ENCODE results near the gene SIGLEC14. TPM values are rescaled to one million over a fixed set of nuclear protein-coding genes. Genes with fewer than 3 reads are reported as not detected.
"Not testable (repeated sequence)": the region's sequence is repeated elsewhere in the genome, so short reads cannot be mapped to it uniquely, and the experiment has no call there.

The SIGLEC14 gene
- total RNA-seq, 1 donor from 2014 or later: not detected

DNA sequence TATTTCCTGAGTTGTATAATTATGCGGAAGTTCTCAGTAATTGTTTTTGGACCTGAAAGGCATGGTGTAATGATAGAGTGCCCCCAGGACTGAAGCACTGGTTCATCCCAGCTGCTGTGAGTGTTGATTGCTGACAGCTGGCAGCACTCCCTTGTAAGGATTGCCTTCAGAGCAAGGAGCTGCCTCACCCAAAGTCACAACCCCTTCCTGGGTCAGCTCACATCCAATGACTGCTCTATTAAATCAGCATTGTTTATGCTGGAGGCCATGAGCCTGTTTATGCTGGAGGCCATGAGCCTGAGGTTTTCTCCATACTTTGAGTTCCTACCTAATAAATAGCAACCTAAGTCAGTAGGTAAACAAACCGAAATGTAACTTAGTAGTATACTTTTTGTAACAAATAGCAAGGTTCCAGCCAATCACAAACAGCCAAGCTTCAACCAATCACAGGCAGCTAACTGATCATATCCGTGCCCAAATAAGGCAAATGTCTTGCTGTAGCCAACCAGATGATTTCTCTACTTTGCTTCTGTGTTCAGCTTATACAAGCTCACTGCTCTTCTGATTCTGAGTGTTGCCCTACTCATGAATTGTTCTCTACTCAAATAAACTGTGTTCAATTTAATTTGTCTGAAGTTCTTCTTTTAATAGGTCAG is 34.8 kb upstream of the SIGLEC14 start:
- H3K9me3 Mint-ChIP-seq (ENCODE audit: unreplicated experiment): no peaks in the 10 kb centered on the region
- H3K27ac ChIP-seq (ENCODE audit: low read depth, low read length): no peak overlapping the region

DNA sequence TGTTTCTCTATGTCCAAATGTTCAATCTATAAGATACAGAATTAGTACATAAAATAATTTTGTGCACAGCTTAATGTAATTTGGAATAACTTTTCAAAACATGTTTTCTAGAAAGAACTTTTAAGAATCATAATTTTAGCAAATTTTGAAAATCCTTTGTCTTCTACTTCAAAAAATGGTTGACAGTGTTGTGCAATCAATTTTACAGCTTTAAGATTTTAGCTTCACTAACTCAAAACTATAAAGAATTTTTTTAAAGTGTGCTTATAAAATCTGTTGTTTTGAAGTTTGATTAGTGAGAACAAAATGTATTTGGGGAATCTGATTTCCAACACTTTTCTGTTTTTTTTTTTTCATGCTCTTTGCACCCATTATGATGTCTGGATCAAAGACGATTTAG is 33.8 kb upstream of the SIGLEC14 start:
- Histone ChIP-seq H3K9ac (ENCODE audit: low read length) (no peak overlapping the region), H3K36me3 (ENCODE audit: insufficient read depth, low read length) (no peaks in the 10 kb centered on the region), H3K9me3 (ENCODE audit: insufficient read depth, low read depth, low read length) (no peaks in the 10 kb centered on the region), H3K4me2 (ENCODE audit: low read length) (no peak overlapping the region), H3K4me1 (ENCODE audit: insufficient read depth, low read length) (no peaks in the 10 kb centered on the region), H3K27me3 (ENCODE audit: insufficient read depth, low read length) (no peaks in the 10 kb centered on the region), H4K20me1 (ENCODE audit: insufficient read depth, low read length) (no peaks in the 10 kb centered on the region), H3K4me3 (ENCODE audit: insufficient read depth, low read depth, low read length) (no peak overlapping the region), H3K79me2 (ENCODE audit: insufficient read depth, low read length) (no peaks in the 10 kb centered on the region), H3K27ac (ENCODE audit: low read depth, low read length) (no peak overlapping the region), H2AFZ (ENCODE audit: low read depth, low read length) (no peak overlapping the region)
- FAIRE-seq (peak; percentile 20), DNase-seq (ENCODE audit: low read depth) (no peak)
- TF ChIP-seq, protein P1, sequence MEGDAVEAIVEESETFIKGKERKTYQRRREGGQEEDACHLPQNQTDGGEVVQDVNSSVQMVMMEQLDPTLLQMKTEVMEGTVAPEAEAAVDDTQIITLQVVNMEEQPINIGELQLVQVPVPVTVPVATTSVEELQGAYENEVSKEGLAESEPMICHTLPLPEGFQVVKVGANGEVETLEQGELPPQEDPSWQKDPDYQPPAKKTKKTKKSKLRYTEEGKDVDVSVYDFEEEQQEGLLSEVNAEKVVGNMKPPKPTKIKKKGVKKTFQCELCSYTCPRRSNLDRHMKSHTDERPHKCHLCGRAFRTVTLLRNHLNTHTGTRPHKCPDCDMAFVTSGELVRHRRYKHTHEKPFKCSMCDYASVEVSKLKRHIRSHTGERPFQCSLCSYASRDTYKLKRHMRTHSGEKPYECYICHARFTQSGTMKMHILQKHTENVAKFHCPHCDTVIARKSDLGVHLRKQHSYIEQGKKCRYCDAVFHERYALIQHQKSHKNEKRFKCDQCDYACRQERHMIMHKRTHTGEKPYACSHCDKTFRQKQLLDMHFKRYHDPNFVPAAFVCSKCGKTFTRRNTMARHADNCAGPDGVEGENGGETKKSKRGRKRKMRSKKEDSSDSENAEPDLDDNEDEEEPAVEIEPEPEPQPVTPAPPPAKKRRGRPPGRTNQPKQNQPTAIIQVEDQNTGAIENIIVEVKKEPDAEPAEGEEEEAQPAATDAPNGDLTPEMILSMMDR (IDR thresholded peaks at IDR 0.05; ENCODE audit: insufficient read depth, low read depth, low read length): no peak
- no peak for TF ChIP-seq EZH2 (IDR thresholded peaks at IDR 0.05; ENCODE audit: insufficient read depth, low read length)
- H3K27ac Mint-ChIP-seq (ENCODE audit: unreplicated experiment): no peak overlapping the region
- no peaks in the 10 kb centered on the region for H3K36me3 Mint-ChIP-seq (ENCODE audit: low read depth, unreplicated experiment)
- no peaks in the 10 kb centered on the region for H3K9me3 Mint-ChIP-seq (ENCODE audit: unreplicated experiment)
- no peak overlapping the region for H3K4me3 Mint-ChIP-seq (ENCODE audit: unreplicated experiment)
- H3K27me3 Mint-ChIP-seq (ENCODE audit: low read depth, unreplicated experiment): peaks cover 11% of the 10 kb centered on the region
- H3K4me1 Mint-ChIP-seq (ENCODE audit: low read depth, unreplicated experiment): no peaks in the 10 kb centered on the region

More for the DNA sequence above, 34.8 kb upstream of the SIGLEC14 start:
- no peak for DNase-seq (ENCODE audit: low read depth)
- peaks cover 2% of the 10 kb centered on the region for H3K36me3 Mint-ChIP-seq (ENCODE audit: low read depth, unreplicated experiment)
- peaks cover 6% of the 10 kb centered on the region for H3K4me1 Mint-ChIP-seq (ENCODE audit: low read depth, unreplicated experiment)
- H3K4me1 ChIP-seq (ENCODE audit: insufficient read depth, low read length): no peaks in the 10 kb centered on the region
- H3K4me3 ChIP-seq (ENCODE audit: insufficient read depth, low read depth, low read length): no peak overlapping the region
- H3K27me3 ChIP-seq (ENCODE audit: insufficient read depth, low read length): no peaks in the 10 kb centered on the region
- no peak overlapping the region for H3K9ac ChIP-seq (ENCODE audit: low read length)
- no peak overlapping the region for H2AFZ ChIP-seq (ENCODE audit: low read depth, low read length)
- peaks cover 11% of the 10 kb centered on the region for H3K27me3 Mint-ChIP-seq (ENCODE audit: low read depth, unreplicated experiment)
- TF ChIP-seq EZH2 (IDR thresholded peaks at IDR 0.05; ENCODE audit: insufficient read depth, low read length): no peak
- TF ChIP-seq, protein P1 (IDR thresholded peaks at IDR 0.05; ENCODE audit: insufficient read depth, low read depth, low read length): no peak
- no peaks in the 10 kb centered on the region for H4K20me1 ChIP-seq (ENCODE audit: insufficient read depth, low read length)
- no peak overlapping the region for H3K27ac Mint-ChIP-seq (ENCODE audit: unreplicated experiment)
- no peak for FAIRE-seq
- H3K36me3 ChIP-seq (ENCODE audit: insufficient read depth, low read length): no peaks in the 10 kb centered on the region
- H3K9me3 ChIP-seq (ENCODE audit: insufficient read depth, low read depth, low read length): no peaks in the 10 kb centered on the region
- H3K79me2 ChIP-seq (ENCODE audit: insufficient read depth, low read length): no peaks in the 10 kb centered on the region
- H3K4me3 Mint-ChIP-seq (ENCODE audit: unreplicated experiment): no peak overlapping the region
- H3K4me2 ChIP-seq (ENCODE audit: low read length): no peak overlapping the region

DNA sequence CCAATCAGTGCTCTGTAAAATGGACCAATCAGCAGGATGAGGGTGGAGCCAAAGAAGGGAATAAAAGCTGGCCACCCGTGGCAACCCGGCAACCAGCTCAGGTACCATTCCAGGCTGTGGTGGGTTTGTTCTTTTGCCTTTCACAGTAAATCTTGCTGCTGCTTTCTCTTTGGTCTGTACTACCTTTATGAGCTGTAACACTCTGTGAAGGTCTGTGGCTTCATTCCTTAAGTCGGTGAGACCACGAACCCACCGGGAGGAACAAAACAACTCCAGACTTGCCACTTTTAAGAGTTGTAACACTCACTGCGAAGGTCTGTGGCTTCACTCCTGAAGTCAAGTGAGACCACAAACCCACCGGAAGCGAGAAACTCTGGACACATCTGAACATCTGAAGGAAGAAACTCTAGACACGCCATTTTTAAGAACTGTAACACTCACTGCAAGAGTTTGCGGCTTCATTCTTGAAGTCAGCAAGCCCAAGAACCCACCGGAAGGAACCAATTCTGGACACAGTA is 30.0 kb upstream of the SIGLEC14 start:
- Histone ChIP-seq H3K4me2 (ENCODE audit: low read length) (no peak overlapping the region), H4K20me1 (ENCODE audit: insufficient read depth, low read length) (no peaks in the 10 kb centered on the region), H2AFZ (ENCODE audit: low read depth, low read length) (no peak overlapping the region), H3K9ac (ENCODE audit: low read length) (no peak overlapping the region), H3K9me3 (ENCODE audit: insufficient read depth, low read depth, low read length) (no peaks in the 10 kb centered on the region), H3K4me1 (ENCODE audit: insufficient read depth, low read length) (no peaks in the 10 kb centered on the region), H3K27me3 (ENCODE audit: insufficient read depth, low read length) (no peaks in the 10 kb centered on the region), H3K4me3 (ENCODE audit: insufficient read depth, low read depth, low read length) (no peak overlapping the region), H3K36me3 (ENCODE audit: insufficient read depth, low read length) (no peaks in the 10 kb centered on the region), H3K79me2 (ENCODE audit: insufficient read depth, low read length) (no peaks in the 10 kb centered on the region), H3K27ac (ENCODE audit: low read depth, low read length) (no peak overlapping the region)
- H3K27ac Mint-ChIP-seq (ENCODE audit: unreplicated experiment): no peak overlapping the region
- TF ChIP-seq, protein P1 (IDR thresholded peaks at IDR 0.05; ENCODE audit: insufficient read depth, low read depth, low read length): no peak
- TF ChIP-seq EZH2 (IDR thresholded peaks at IDR 0.05; ENCODE audit: insufficient read depth, low read length): no peak
- no peaks in the 10 kb centered on the region for H3K9me3 Mint-ChIP-seq (ENCODE audit: unreplicated experiment)
- H3K36me3 Mint-ChIP-seq (ENCODE audit: low read depth, unreplicated experiment): no peaks in the 10 kb centered on the region
- no peaks in the 10 kb centered on the region for H3K4me1 Mint-ChIP-seq (ENCODE audit: low read depth, unreplicated experiment)
- no peak overlapping the region for H3K4me3 Mint-ChIP-seq (ENCODE audit: unreplicated experiment)
- no peak for FAIRE-seq
- peaks cover 11% of the 10 kb centered on the region for H3K27me3 Mint-ChIP-seq (ENCODE audit: low read depth, unreplicated experiment)
- no peak for DNase-seq (ENCODE audit: low read depth)

DNA sequence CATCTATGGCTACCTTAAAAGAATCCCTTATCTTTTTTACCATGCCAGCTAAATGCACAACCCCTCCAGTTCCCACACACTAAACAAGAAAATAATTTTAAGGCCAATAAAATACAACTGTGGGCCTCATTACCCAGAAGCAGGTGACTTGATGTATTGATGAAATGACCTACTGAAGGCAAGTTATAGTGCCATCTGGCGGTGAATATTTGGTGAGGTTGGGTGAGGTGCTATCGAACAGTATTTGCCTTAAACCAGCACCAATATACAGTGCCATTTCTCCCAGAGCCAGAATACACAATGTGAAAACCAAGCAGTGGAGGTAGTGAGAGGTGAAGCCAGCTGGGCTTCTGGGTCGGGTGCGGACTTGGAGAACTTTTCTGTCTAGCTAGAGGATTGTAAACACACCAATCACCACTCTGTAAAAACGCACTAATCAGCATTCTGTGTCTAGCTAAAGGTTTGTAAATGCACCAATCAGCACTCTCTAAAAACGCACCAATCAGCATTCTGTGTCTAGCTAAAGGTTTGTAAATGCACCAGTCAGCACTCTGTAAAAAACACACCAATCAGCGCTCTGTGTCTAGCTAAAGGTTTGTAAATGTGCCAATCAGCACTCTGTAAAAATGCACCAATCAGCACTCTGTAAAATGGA is 29.4 kb upstream of the SIGLEC14 start:
- not testable (repeated sequence) for DNase-seq (ENCODE audit: low read depth); H3K27ac Mint-ChIP-seq (ENCODE audit: unreplicated experiment); H3K9me3 ChIP-seq (ENCODE audit: insufficient read depth, low read depth, low read length); H3K4me3 ChIP-seq (ENCODE audit: insufficient read depth, low read depth, low read length); H3K4me1 ChIP-seq (ENCODE audit: insufficient read depth, low read length); H3K27ac ChIP-seq (ENCODE audit: low read depth, low read length); H3K79me2 ChIP-seq (ENCODE audit: insufficient read depth, low read length); H3K36me3 ChIP-seq (ENCODE audit: insufficient read depth, low read length); H3K9ac ChIP-seq (ENCODE audit: low read length); H3K9me3 Mint-ChIP-seq (ENCODE audit: unreplicated experiment); H3K4me3 Mint-ChIP-seq (ENCODE audit: unreplicated experiment); H4K20me1 ChIP-seq (ENCODE audit: insufficient read depth, low read length); FAIRE-seq; H3K27me3 ChIP-seq (ENCODE audit: insufficient read depth, low read length); H3K36me3 Mint-ChIP-seq (ENCODE audit: low read depth, unreplicated experiment); H2AFZ ChIP-seq (ENCODE audit: low read depth, low read length); H3K4me2 ChIP-seq (ENCODE audit: low read length); H3K4me1 Mint-ChIP-seq (ENCODE audit: low read depth, unreplicated experiment)
- H3K27me3 Mint-ChIP-seq (ENCODE audit: low read depth, unreplicated experiment): peaks cover 11% of the 10 kb centered on the region

Data from astrocyte (in vitro differentiated cells and primary cell).